Measurements from ENCODE around the gene TCF7. TPM values are rescaled to one million over a fixed set of nuclear protein-coding genes. Genes with fewer than 3 reads are reported as not detected.

Gene TCF7
- polyA plus RNA-seq, 1 donor from 2014 or later = 0.15 TPM

DNA sequence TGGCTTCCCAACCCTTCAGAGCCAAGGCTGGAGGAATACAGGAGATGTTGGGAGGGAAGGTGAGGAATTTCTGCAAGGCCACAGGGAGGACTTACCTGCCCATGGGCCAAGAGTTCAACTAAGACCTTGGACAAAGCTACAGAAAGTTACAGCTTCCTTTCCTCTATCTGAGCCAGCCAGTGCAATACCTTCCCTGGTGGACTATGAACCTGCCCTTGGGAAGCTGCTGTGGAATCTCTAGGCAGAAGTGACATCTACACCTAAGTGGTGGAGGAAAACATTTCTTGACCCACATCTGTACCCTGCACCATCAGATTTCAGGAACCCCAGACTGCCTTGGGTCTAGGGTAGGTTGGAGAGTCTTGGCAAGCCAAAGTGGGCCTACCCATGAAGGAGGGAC, 69.0 kb downstream of the TCF7 start (continued):
- TF ChIP-seq TAF1 (IDR thresholded peaks at IDR 0.05; ENCODE audit: low read depth) = no peak

DNA sequence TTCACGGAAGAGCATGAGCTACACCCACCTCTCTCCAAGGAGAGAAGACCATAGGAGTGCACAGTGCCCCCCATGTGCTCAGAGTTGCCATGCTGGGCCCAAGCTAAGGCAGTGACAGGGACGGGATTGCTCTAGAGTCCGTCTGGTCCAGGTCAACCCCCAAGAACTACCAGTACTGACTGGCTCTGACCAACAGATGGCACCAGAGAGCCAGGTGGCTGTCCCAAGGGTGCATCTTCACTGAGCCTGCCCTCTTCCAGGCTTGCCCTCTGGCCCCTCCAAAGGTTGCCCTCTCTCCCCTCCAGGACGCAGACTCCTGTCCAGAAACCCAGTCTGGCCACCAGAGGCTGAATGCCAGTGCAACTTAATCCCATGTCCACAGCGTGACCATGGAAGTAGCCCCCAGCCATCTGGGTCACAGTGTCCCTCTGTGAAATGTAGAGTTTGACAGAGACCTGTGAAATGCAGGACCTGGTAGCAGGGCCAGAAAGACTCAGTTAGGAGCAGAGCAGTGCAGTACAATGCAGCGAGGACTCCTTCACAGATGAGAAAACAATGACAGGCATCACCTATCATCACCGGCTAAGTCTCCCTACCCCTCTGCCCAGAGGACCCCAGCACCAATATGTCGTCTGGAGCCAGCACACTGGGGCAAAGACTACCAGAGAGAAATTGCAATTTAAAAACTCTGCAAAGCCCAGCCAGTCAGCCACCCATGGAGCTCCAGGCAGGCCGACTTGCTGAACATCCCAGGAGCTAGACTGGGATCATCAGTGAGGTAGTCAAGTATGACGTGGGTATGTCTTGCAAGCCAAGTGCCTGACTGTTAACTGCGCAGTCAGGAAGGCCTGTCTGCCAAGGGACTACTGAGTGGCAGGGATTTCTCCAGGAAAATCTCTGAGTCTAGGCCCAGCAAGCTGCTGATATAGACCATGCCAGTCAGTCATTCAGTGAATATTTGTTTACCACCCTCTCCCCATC, 70.0 kb downstream of the TCF7 start:
- H3K9me3 ChIP-seq (ENCODE audit: low read length) = no peaks in the 10 kb centered on the region
- no peaks in the 10 kb centered on the region for H4K20me1 ChIP-seq (ENCODE audit: insufficient read depth)
- H3K4me2 ChIP-seq (ENCODE audit: low read length) = no peak overlapping the region
- H3K27ac ChIP-seq (ENCODE audit: low read length) = no peak overlapping the region
- TF ChIP-seq EZH2 (IDR thresholded peaks at IDR 0.05; ENCODE audit: borderline replicate concordance, insufficient read depth, low read length, poor library complexity, severe bottlenecking) (no peak), RAD21 (conservative IDR thresholded peaks at IDR 0.05) (peak; percentile 59), MXI1 (conservative IDR thresholded peaks at IDR 0.05; ENCODE audit: poor library complexity, severe bottlenecking) (no peak), TAF1 (IDR thresholded peaks at IDR 0.05; ENCODE audit: low read depth) (no peak), EP300 (conservative IDR thresholded peaks at IDR 0.05; ENCODE audit: poor library complexity, severe bottlenecking) (no peak), REST (IDR thresholded peaks at IDR 0.05; ENCODE audit: borderline replicate concordance) (no peak), SMC3 (conservative IDR thresholded peaks at IDR 0.05; ENCODE audit: poor library complexity) (peak; percentile 66), CTCF (IDR thresholded peaks at IDR 0.05; ENCODE audit: poor library complexity, severe bottlenecking) (peak; percentile 65)
- H3K79me2 ChIP-seq (replicated peaks; ENCODE audit: insufficient read depth, low read length) = no peaks in the 10 kb centered on the region
- no peak overlapping the region for H3K4me3 ChIP-seq (ENCODE audit: low read length)
- H2AFZ ChIP-seq (ENCODE audit: low read depth, low read length) = no peak overlapping the region
- H3K9ac ChIP-seq (ENCODE audit: low read length) = no peak overlapping the region
- H3F3A ChIP-seq (ENCODE audit: insufficient read depth, low read length, poor library complexity, severe bottlenecking) = no peaks in the 10 kb centered on the region
- no peaks in the 10 kb centered on the region for H3K36me3 ChIP-seq (ENCODE audit: insufficient read depth, low read length)
- H3K9me2 ChIP-seq (ENCODE audit: insufficient read depth, low read length) = no peaks in the 10 kb centered on the region
- H3K27me3 ChIP-seq (ENCODE audit: insufficient read depth, low read depth, low read length) = no peaks in the 10 kb centered on the region

- no peaks in the 10 kb centered on the region for H3K27me3 ChIP-seq (ENCODE audit: insufficient read depth, low read depth, low read length)
- H3K9me3 ChIP-seq (ENCODE audit: low read length) = no peaks in the 10 kb centered on the region
- no peaks in the 10 kb centered on the region for H3F3A ChIP-seq (ENCODE audit: insufficient read depth, low read length, poor library complexity, severe bottlenecking)
- no peak overlapping the region for H3K4me3 ChIP-seq (ENCODE audit: low read length)
- TF ChIP-seq REST (IDR thresholded peaks at IDR 0.05; ENCODE audit: borderline replicate concordance) = no peak
- TF ChIP-seq SMC3 (conservative IDR thresholded peaks at IDR 0.05; ENCODE audit: poor library complexity) = no peak
- TF ChIP-seq CTCF (IDR thresholded peaks at IDR 0.05; ENCODE audit: poor library complexity, severe bottlenecking) = no peak
- no peak for TF ChIP-seq EZH2 (IDR thresholded peaks at IDR 0.05; ENCODE audit: borderline replicate concordance, insufficient read depth, low read length, poor library complexity, severe bottlenecking)
- no peak for TF ChIP-seq POLR2AphosphoS5 (IDR thresholded peaks at IDR 0.05)
- no peak for TF ChIP-seq RAD21 (conservative IDR thresholded peaks at IDR 0.05)
- TF ChIP-seq MXI1 (conservative IDR thresholded peaks at IDR 0.05; ENCODE audit: poor library complexity, severe bottlenecking) = no peak
- TF ChIP-seq EP300 (conservative IDR thresholded peaks at IDR 0.05; ENCODE audit: poor library complexity, severe bottlenecking) = no peak
- TF ChIP-seq TAF1 (IDR thresholded peaks at IDR 0.05; ENCODE audit: low read depth) = no peak
- H3K9me2 ChIP-seq (ENCODE audit: insufficient read depth, low read length) = no peaks in the 10 kb centered on the region
- no peaks in the 10 kb centered on the region for H4K20me1 ChIP-seq (ENCODE audit: insufficient read depth)
- H3K79me2 ChIP-seq (replicated peaks; ENCODE audit: insufficient read depth, low read length) = no peaks in the 10 kb centered on the region
- H3K4me2 ChIP-seq (ENCODE audit: low read length) = no peak overlapping the region
- no peak overlapping the region for H3K9ac ChIP-seq (ENCODE audit: low read length)
- no peak overlapping the region for H2AFZ ChIP-seq (ENCODE audit: low read depth, low read length)
- no peaks in the 10 kb centered on the region for H3K36me3 ChIP-seq (ENCODE audit: insufficient read depth, low read length)
- no peak overlapping the region for H3K27ac ChIP-seq (ENCODE audit: low read length)
Observed at GRCh38 chr5:134188092-134188491, 73.6 kb downstream of the TCF7 start.
